ENCODE measurements around the gene TTC6. TPM values are rescaled to one million over a fixed set of nuclear protein-coding genes. Genes with fewer than 3 reads are reported as not detected.
A peak's percentile ranks its signal among the peaks of the same experiment; 100 is the strongest.

The TTC6 gene
- total RNA-seq, 1 donor from 2014 or later, result not detected

- Histone ChIP-seq H2AFZ (ENCODE audit: low read depth, low read length) (peak overlapping the region; percentile 28), H3K4me3 (ENCODE audit: insufficient read depth, low read depth, low read length) (no peak overlapping the region), H3K9me3 (ENCODE audit: insufficient read depth, low read depth, low read length) (no peaks in the 10 kb centered on the region), H4K20me1 (ENCODE audit: insufficient read depth, low read length) (peaks cover 5% of the 10 kb centered on the region), H3K79me2 (ENCODE audit: insufficient read depth, low read length) (no peaks in the 10 kb centered on the region), H3K9ac (ENCODE audit: low read length) (no peak overlapping the region), H3K4me2 (ENCODE audit: low read length) (no peak overlapping the region), H3K27ac (ENCODE audit: low read depth, low read length) (no peak overlapping the region), H3K27me3 (ENCODE audit: insufficient read depth, low read length) (peaks cover 86% of the 10 kb centered on the region), H3K36me3 (ENCODE audit: insufficient read depth, low read length) (no peaks in the 10 kb centered on the region), H3K4me1 (ENCODE audit: insufficient read depth, low read length) (peaks cover 7% of the 10 kb centered on the region)
- FAIRE-seq (no peak), DNase-seq (ENCODE audit: low read depth) (no peak)
- Mint-ChIP-seq H3K4me3 (ENCODE audit: unreplicated experiment) (no peak overlapping the region), H3K4me1 (ENCODE audit: low read depth, unreplicated experiment) (peaks cover 7% of the 10 kb centered on the region), H3K9me3 (ENCODE audit: unreplicated experiment) (peaks cover 8% of the 10 kb centered on the region), H3K36me3 (ENCODE audit: low read depth, unreplicated experiment) (peaks cover 3% of the 10 kb centered on the region), H3K27ac (ENCODE audit: unreplicated experiment) (no peak overlapping the region), H3K27me3 (ENCODE audit: low read depth, unreplicated experiment) (peaks cover 77% of the 10 kb centered on the region)
- peak; percentile 96 for TF ChIP-seq EZH2 (IDR thresholded peaks at IDR 0.05; ENCODE audit: insufficient read depth, low read length)
- no peak for TF ChIP-seq CTCF (IDR thresholded peaks at IDR 0.05; ENCODE audit: insufficient read depth, low read depth, low read length)
Measured at GRCh38 chr14:37591941-37592481, 3.4 kb upstream of the TTC6 start.

- H3K27ac Mint-ChIP-seq (ENCODE audit: unreplicated experiment), result peak overlapping the region; percentile 34
- H3K79me2 ChIP-seq (ENCODE audit: insufficient read depth, low read length), result no peaks in the 10 kb centered on the region
- H3K4me3 Mint-ChIP-seq (ENCODE audit: unreplicated experiment), result no peak overlapping the region
- no peak overlapping the region for H3K4me2 ChIP-seq (ENCODE audit: low read length)
- no peaks in the 10 kb centered on the region for H3K36me3 ChIP-seq (ENCODE audit: insufficient read depth, low read length)
- peaks cover 77% of the 10 kb centered on the region for H3K27me3 Mint-ChIP-seq (ENCODE audit: low read depth, unreplicated experiment)
- DNase-seq (ENCODE audit: low read depth) (no peak), FAIRE-seq (no peak)
- peaks cover 7% of the 10 kb centered on the region for H3K4me1 ChIP-seq (ENCODE audit: insufficient read depth, low read length)
- H3K27ac ChIP-seq (ENCODE audit: low read depth, low read length), result no peak overlapping the region
- peaks cover 8% of the 10 kb centered on the region for H3K9me3 Mint-ChIP-seq (ENCODE audit: unreplicated experiment)
- no peak overlapping the region for H3K9ac ChIP-seq (ENCODE audit: low read length)
- no peak overlapping the region for H2AFZ ChIP-seq (ENCODE audit: low read depth, low read length)
- TF ChIP-seq EZH2 (IDR thresholded peaks at IDR 0.05; ENCODE audit: insufficient read depth, low read length), result peak; percentile 94
- TF ChIP-seq CTCF (IDR thresholded peaks at IDR 0.05; ENCODE audit: insufficient read depth, low read depth, low read length), result no peak
- H3K27me3 ChIP-seq (ENCODE audit: insufficient read depth, low read length), result peaks cover 87% of the 10 kb centered on the region
- H3K36me3 Mint-ChIP-seq (ENCODE audit: low read depth, unreplicated experiment), result peaks cover 3% of the 10 kb centered on the region
- no peaks in the 10 kb centered on the region for H3K9me3 ChIP-seq (ENCODE audit: insufficient read depth, low read depth, low read length)
- peaks cover 7% of the 10 kb centered on the region for H3K4me1 Mint-ChIP-seq (ENCODE audit: low read depth, unreplicated experiment)
- no peak overlapping the region for H3K4me3 ChIP-seq (ENCODE audit: insufficient read depth, low read depth, low read length)
- H4K20me1 ChIP-seq (ENCODE audit: insufficient read depth, low read length), result no peaks in the 10 kb centered on the region
Measured at GRCh38 chr14:37592482-37593408, 2.7 kb upstream of the TTC6 start.

All from astrocyte (in vitro differentiated cells and primary cell).